Left ventricle myocardium inferior (tissue), 1 donor: Measurements from ENCODE around the gene NR2F1-AS1. TPM values are rescaled to one million over a fixed set of nuclear protein-coding genes. Genes with fewer than 3 reads are reported as not detected.

ENCODE experiments used
- DNase-seq: peaks from one replicate; pipeline ENCODE4 v3.0.0-alpha.2; 2020
- H3K27ac ChIP-seq: fragments of 200-600 bp; replicated peaks from 2 replicates; pipeline ENCODE4 v1.8.0; 2021
- H3K27me3 ChIP-seq: fragments of 200-600 bp; 2 replicates; pipeline ENCODE4 v1.8.0; 2021; ENCODE audit warnings: low read depth
- H3K36me3 ChIP-seq: fragments of 200-600 bp; 2 replicates; pipeline ENCODE4 v1.8.0; 2021
- H3K4me1 ChIP-seq: fragments of 200-600 bp; 2 replicates; pipeline ENCODE4 v1.8.0; 2021
- H3K4me3 ChIP-seq: fragments of 200-600 bp; 2 replicates; pipeline ENCODE4 v1.8.0; 2021; ENCODE audit warnings: mild to moderate bottlenecking, moderate library complexity
- H3K9me3 ChIP-seq: fragments of 200-600 bp; replicated peaks from 2 replicates; pipeline ENCODE4 v1.8.0; 2021
- intact Hi-C: fragments of 100-400 bp; cut with micrococcal nuclease; formaldehyde crosslinking; loops from one replicate; pipeline ENCODE4 v1.11.0; 2022
- total RNA-seq: library from RNA; stranded (reverse); fragmentation: NEBNext Ultra II Directional; extraction: Animal tissue kit (Norgen Biotek cat#: 25700); gene quantifications from one replicate; pipeline ENCODE4 v1.2.1, GENCODE V29; 2021
- TF ChIP-seq, protein P1 (sequence below): fragments of 200-600 bp; IDR thresholded peaks from 2 replicates; pipeline ENCODE4 v1.8.0; 2021; ENCODE audit warnings: antibody characterized with exemption, mild to moderate bottlenecking, borderline replicate concordance
- donor health status: DM: no; HTN: yes; CAD: no; lungs with severe emphysema.

The NR2F1-AS1 gene
- total RNA-seq, 1 donor from 2014 or later = 0.60 TPM

DNA sequence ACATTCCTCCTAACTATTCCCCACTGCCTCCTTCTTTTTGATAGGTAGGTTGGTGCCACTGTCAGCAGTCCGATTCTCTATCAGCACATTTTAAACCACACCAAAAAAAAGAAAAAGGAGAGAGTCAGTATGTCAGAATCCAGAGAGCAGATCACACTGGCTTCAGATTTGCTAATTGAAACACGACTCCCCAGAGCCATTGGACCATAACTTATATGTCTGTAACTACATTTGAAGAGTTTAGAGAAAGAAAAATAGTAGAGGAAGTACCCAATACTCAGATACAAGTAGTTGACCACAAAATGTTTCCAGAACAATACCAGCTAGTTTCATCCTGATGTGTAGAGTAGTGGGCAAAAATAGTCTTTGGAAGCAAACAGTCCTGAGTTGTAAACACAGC, 216.6 kb downstream of the NR2F1-AS1 start:
- Histone ChIP-seq H3K27me3 (no peaks in the 10 kb centered on the region), H3K27ac (no peak overlapping the region), H3K4me1 (peaks cover 5% of the 10 kb centered on the region), H3K9me3 (peaks cover 2% of the 10 kb centered on the region), H3K36me3 (no peaks in the 10 kb centered on the region), H3K4me3 (no peak overlapping the region)
- intact Hi-C loops = no loop called here
- DNase-seq = no peak
- TF ChIP-seq, protein P1, sequence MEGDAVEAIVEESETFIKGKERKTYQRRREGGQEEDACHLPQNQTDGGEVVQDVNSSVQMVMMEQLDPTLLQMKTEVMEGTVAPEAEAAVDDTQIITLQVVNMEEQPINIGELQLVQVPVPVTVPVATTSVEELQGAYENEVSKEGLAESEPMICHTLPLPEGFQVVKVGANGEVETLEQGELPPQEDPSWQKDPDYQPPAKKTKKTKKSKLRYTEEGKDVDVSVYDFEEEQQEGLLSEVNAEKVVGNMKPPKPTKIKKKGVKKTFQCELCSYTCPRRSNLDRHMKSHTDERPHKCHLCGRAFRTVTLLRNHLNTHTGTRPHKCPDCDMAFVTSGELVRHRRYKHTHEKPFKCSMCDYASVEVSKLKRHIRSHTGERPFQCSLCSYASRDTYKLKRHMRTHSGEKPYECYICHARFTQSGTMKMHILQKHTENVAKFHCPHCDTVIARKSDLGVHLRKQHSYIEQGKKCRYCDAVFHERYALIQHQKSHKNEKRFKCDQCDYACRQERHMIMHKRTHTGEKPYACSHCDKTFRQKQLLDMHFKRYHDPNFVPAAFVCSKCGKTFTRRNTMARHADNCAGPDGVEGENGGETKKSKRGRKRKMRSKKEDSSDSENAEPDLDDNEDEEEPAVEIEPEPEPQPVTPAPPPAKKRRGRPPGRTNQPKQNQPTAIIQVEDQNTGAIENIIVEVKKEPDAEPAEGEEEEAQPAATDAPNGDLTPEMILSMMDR = no peak

DNA sequence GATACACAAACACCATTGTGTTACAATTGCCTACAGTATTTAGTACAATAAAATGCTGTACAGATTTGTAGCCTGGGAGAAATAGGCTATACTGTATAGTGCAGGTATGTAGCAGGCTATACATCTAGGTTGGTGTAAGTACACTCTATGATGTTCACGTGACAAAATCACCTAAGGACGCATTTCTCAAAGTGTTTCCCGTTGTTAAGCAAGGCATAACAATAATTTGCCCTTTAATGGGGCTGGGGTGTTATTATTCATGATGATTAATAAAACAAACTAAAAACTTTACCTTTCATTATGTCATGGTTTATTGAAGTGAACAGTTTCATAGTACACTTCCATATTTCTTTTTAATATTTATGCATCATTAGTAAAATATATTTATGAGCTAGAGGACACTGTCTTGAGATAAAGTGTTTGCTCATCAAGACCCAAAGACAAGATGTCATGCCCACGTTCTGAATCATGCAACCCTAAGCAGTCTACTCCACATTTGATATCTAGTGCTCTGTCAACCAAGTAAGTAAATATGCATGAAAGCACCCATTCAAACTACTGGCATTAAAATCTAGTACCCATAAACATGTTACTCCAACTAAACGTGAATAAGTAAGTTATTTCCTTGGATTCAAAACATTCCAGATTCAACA, 220.5 kb downstream of the NR2F1-AS1 start:
- DNase-seq = no peak
- H3K27ac ChIP-seq = no peak overlapping the region
- no peaks in the 10 kb centered on the region for H3K27me3 ChIP-seq
- peaks cover 2% of the 10 kb centered on the region for H3K9me3 ChIP-seq
- H3K4me3 ChIP-seq = no peak overlapping the region
- H3K4me1 ChIP-seq = peaks cover 11% of the 10 kb centered on the region
- no peaks in the 10 kb centered on the region for H3K36me3 ChIP-seq
- intact Hi-C loops = no loop called here
- TF ChIP-seq, protein P1 = no peak

DNA sequence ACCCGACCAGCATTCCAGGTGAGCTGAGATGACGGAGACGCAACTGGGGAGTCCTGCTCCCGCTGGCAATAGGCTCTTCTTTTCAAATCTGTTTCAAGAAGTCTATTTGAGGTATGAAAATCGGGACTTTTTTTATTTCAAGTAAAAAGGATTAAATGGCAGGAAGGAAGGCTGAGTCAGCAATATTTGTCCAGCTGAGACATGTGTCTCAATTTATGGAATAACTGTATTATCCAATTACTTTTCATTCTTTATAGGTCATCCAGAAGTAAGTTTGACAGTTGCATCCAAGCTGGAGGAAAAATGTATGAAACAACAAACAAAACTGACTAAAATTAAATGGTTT, 221.1 kb downstream of the NR2F1-AS1 start:
- TF ChIP-seq, protein P1 = no peak

More for the DNA sequence above, 221.1 kb downstream of the NR2F1-AS1 start:
- Histone ChIP-seq H3K9me3 (peaks cover 2% of the 10 kb centered on the region), H3K4me1 (peaks cover 11% of the 10 kb centered on the region), H3K4me3 (no peak overlapping the region), H3K27me3 (no peaks in the 10 kb centered on the region), H3K36me3 (no peaks in the 10 kb centered on the region), H3K27ac (no peak overlapping the region)
- DNase-seq = no peak
- intact Hi-C loops = no loop called here

Other genes with a start within 250 kb of the NR2F1-AS1 start
- gene NR2F1, start 2.0 kb upstream of the NR2F1-AS1 start, total RNA-seq = 0.47 TPM
- 0.16 TPM for gene POU5F2, start 160.4 kb upstream of the NR2F1-AS1 start, total RNA-seq